MM.1S (cell line): Measurements from ENCODE around the gene HOXC13.

Experiments
- DNase-seq: peaks from one replicate; pipeline ENCODE4 v3.0.0-alpha.2; 2015
- H2AFZ ChIP-seq: fragments of 300-600 bp; sonication (generic); 2 replicates; pipeline ENCODE4 v1.6.0; 2016; ENCODE audit warnings: antibody characterized with exemption, low read length
- H3F3A ChIP-seq: fragments of 300-600 bp; sonication (generic); 2 replicates; pipeline ENCODE4 v1.6.1; 2016; ENCODE audit warnings: mild to moderate bottlenecking, antibody characterized with exemption, low read length, moderate library complexity, mixed read lengths; ENCODE audit not compliant: insufficient read depth
- H3K27ac ChIP-seq: fragments of 300-600 bp; sonication (generic); 2 replicates; pipeline ENCODE4 v1.5.1; 2016; ENCODE audit warnings: mild to moderate bottlenecking, low read length
- H3K27me3 ChIP-seq: fragments of 300-600 bp; sonication (generic); replicated peaks from 2 replicates; pipeline ENCODE4 v1.6.0; 2016; ENCODE audit warnings: low read length; ENCODE audit not compliant: insufficient read depth
- H3K36me3 ChIP-seq: fragments of 300-600 bp; sonication (generic); replicated peaks from 2 replicates; pipeline ENCODE4 v1.6.1; 2016; ENCODE audit warnings: mild to moderate bottlenecking, low read length, mixed read lengths; ENCODE audit not compliant: insufficient read depth
- H3K4me1 ChIP-seq: fragments of 300-600 bp; sonication (generic); 2 replicates; pipeline ENCODE4 v1.6.1; 2016; ENCODE audit warnings: low read length, mixed read lengths
- H3K4me2 ChIP-seq: fragments of 300-600 bp; sonication (generic); 2 replicates; pipeline ENCODE4 v1.6.0; 2016; ENCODE audit warnings: low read depth, low read length
- H3K4me3 ChIP-seq: fragments of 300-600 bp; sonication (generic); 2 replicates; pipeline ENCODE4 v1.5.1; 2016; ENCODE audit warnings: low read length, mixed read lengths
- H3K79me2 ChIP-seq: fragments of 300-600 bp; sonication (generic); 2 replicates; pipeline ENCODE4 v1.6.1; 2016; ENCODE audit warnings: mixed run types, low read length, mixed read lengths
- H3K9ac ChIP-seq: fragments of 300-600 bp; sonication (generic); 2 replicates; pipeline ENCODE4 v1.6.1; 2016; ENCODE audit warnings: low read length, mixed read lengths
- H3K9me2 ChIP-seq: fragments of 300-600 bp; sonication (generic); replicated peaks from 2 replicates; pipeline ENCODE4 v1.6.1; 2016; ENCODE audit warnings: mild to moderate bottlenecking, low read length, mixed read lengths; ENCODE audit not compliant: insufficient read depth
- H3K9me3 ChIP-seq: fragments of 300-600 bp; sonication (generic); replicated peaks from 2 replicates; pipeline ENCODE4 v1.6.1; 2016; ENCODE audit warnings: mild to moderate bottlenecking, low read length, mixed read lengths; ENCODE audit not compliant: insufficient read depth
- H4K20me1 ChIP-seq: fragments of 300-600 bp; sonication (generic); 2 replicates; pipeline ENCODE4 v1.6.1; 2016; ENCODE audit warnings: mild to moderate bottlenecking, low read length, moderate library complexity, mixed read lengths; ENCODE audit not compliant: insufficient read depth
- CTCF ChIP-seq: fragments of 300-600 bp; sonication (generic); IDR thresholded peaks from 2 replicates; pipeline ENCODE4 v1.5.1; 2016; ENCODE audit warnings: antibody characterized with exemption, low read length, mixed read lengths
- EZH2 ChIP-seq: fragments of 300-600 bp; sonication (generic); optimal IDR thresholded peaks from 2 replicates; pipeline ENCODE3; 2017; ENCODE audit warnings: low read depth, mild to moderate bottlenecking, antibody characterized with exemption, low read length, mixed read lengths
- EZH2phosphoT487 ChIP-seq: fragments of 300-600 bp; sonication (generic); IDR thresholded peaks from 2 replicates; pipeline ENCODE4 v1.6.1; 2018; ENCODE audit warnings: antibody characterized with exemption, low read length

The HOXC13 gene

GRCh38 chr12:53993162-53994008 is 54.8 kb downstream of the HOXC13 start:
- no peaks in the 10 kb centered on the region for H3K36me3 ChIP-seq
- DNase-seq: no peak
- H2AFZ ChIP-seq: no peak overlapping the region
- no peak overlapping the region for H3K4me3 ChIP-seq
- no peak overlapping the region for H3K27ac ChIP-seq
- H3K4me1 ChIP-seq: peaks cover 21% of the 10 kb centered on the region; the same call in 1 of the 2 replicates
- H3K9ac ChIP-seq: no peak overlapping the region
- no peaks in the 10 kb centered on the region for H4K20me1 ChIP-seq
- H3K4me2 ChIP-seq: no peak overlapping the region
- H3F3A ChIP-seq: 0 out of 2 replicates have a peak, but pooled peaks cover 6% of the 10 kb centered on the region
- H3K9me2 ChIP-seq: no peaks in the 10 kb centered on the region
- TF ChIP-seq EZH2: no peak
- TF ChIP-seq CTCF: no peak
- no peak for TF ChIP-seq EZH2phosphoT487
- peaks cover 96% of the 10 kb centered on the region for H3K27me3 ChIP-seq
- no peaks in the 10 kb centered on the region for H3K79me2 ChIP-seq
- H3K9me3 ChIP-seq: no peaks in the 10 kb centered on the region

DNA sequence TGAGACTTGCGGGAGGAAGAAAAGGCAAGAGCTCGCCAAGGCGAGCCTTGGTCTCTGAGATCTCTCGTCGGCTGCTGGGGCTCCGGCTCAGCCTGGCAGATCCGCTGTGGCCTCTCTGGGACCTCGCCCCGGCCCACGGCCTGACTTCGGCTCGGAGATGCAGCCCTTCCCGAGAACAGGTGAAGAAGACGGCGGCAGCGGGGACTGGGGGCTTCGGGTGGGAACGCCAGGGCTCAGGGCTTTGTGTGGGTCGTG is 55.3 kb downstream of the HOXC13 start:
- no peak overlapping the region for H3K4me2 ChIP-seq
- H3K4me3 ChIP-seq: no peak overlapping the region
- 0 out of 2 replicates have a peak, but pooled peaks cover 6% of the 10 kb centered on the region for H3F3A ChIP-seq
- DNase-seq: no peak
- no peak overlapping the region for H3K9ac ChIP-seq
- H3K9me3 ChIP-seq: no peaks in the 10 kb centered on the region
- no peak for TF ChIP-seq EZH2phosphoT487
- TF ChIP-seq CTCF: no peak
- no peak for TF ChIP-seq EZH2
- peaks cover 96% of the 10 kb centered on the region for H3K27me3 ChIP-seq
- H3K9me2 ChIP-seq: no peaks in the 10 kb centered on the region
- H4K20me1 ChIP-seq: no peaks in the 10 kb centered on the region
- H3K79me2 ChIP-seq: no peaks in the 10 kb centered on the region
- no peak overlapping the region for H3K27ac ChIP-seq
- H3K4me1 ChIP-seq: peaks cover 16% of the 10 kb centered on the region; the same call in 1 of the 2 replicates
- H3K36me3 ChIP-seq: no peaks in the 10 kb centered on the region
- no peak overlapping the region for H2AFZ ChIP-seq

GRCh38 chr12:53994264-53995001 is 55.8 kb downstream of the HOXC13 start:
- Histone ChIP-seq H3K27me3 (peaks cover 96% of the 10 kb centered on the region), H3K9me3 (no peaks in the 10 kb centered on the region), H2AFZ (no peak overlapping the region), H3K27ac (no peak overlapping the region), H3K36me3 (no peaks in the 10 kb centered on the region), H3K4me3 (no peak overlapping the region), H3F3A (0 out of 2 replicates have a peak, but pooled peaks cover 4% of the 10 kb centered on the region), H3K4me1 (peaks cover 13% of the 10 kb centered on the region; the same call in 1 of the 2 replicates), H3K9ac (no peak overlapping the region), H3K79me2 (no peaks in the 10 kb centered on the region), H4K20me1 (no peaks in the 10 kb centered on the region), H3K4me2 (peak overlapping the region; percentile 99; the same call in 1 of the 2 replicates), H3K9me2 (no peaks in the 10 kb centered on the region)
- TF ChIP-seq EZH2 (no peak), CTCF (no peak), EZH2phosphoT487 (no peak)
- no peak for DNase-seq
